ENCODE results near the gene DCANP1.
A peak's percentile ranks its signal among the peaks of the same experiment; 100 is the strongest.

Gene DCANP1

DNA sequence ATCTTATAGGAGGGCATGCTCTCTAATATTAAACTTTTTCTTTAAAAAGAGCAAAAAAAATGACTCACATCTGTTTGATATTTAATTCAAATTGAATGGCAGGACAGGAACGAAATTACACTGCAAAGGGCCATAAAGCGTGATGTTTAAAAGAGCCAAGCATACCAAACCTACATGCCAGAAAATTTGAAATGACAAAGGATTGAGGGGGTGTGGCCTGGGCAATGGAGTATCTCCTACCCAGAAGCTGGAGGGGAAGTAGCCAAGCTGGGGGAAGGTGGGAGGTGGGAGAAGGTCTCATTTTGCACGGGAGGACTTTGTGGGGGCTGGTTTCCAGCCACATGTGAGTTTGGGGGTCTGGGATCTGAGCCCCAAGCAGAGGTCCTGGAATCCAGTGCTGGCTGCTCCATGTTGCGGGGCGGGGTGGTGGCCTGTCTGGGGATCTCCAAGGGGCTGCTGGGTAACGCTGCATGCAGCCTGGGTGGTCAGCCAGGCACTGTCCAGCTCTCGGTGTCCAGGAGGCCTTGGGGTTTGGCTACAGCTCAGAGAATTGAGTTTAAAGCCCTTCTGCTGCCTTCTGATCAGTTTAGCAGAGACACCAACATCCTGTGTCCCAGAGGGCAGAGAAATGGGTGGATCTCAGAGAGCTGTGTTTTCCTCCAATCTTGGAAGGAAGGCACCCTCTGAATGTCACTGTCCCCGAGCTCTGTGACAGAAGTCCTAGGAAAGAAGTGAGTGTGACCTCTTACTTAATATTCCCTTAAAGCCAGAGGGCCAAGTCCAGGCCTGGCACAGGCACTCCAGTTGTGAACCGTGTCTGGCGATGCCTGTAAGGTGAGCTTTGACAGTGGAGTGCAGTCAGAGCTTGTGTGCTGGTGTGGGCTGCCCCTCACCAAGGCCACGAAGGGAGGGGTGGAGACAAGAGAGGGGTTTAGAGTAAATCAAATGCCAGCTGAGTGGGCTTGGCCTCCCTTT, 7.6 kb downstream of the DCANP1 start:
- DNase-seq = no peak

DNA sequence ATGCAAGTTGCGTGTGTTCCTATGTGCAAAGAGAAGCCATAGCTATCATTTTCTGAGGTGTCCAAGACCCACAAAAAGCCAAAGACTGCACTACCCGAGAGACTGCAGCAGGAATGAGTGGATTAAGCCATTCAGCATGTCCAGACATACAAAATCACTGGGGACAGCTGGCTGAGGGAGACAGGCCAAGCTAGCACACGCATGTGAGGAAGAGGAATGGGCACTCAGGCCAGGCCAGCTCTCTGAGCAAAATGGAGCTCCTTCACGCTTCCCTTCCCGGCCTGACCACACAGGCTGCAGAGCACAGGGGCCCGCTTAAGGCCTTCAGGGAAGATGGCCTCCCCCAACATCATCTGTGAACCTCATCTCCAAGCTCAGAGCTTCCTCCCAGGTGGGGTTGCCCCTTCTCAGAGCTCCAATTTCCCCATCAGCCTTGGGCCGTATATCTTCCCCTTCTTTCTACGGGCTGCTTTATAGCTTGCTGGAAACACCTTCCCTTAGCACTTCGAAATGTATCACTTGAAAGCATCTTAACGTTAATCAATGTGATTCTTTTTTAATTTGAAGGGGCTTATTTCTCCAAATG, 8.4 kb downstream of the DCANP1 start:
- no peak for DNase-seq

DNA sequence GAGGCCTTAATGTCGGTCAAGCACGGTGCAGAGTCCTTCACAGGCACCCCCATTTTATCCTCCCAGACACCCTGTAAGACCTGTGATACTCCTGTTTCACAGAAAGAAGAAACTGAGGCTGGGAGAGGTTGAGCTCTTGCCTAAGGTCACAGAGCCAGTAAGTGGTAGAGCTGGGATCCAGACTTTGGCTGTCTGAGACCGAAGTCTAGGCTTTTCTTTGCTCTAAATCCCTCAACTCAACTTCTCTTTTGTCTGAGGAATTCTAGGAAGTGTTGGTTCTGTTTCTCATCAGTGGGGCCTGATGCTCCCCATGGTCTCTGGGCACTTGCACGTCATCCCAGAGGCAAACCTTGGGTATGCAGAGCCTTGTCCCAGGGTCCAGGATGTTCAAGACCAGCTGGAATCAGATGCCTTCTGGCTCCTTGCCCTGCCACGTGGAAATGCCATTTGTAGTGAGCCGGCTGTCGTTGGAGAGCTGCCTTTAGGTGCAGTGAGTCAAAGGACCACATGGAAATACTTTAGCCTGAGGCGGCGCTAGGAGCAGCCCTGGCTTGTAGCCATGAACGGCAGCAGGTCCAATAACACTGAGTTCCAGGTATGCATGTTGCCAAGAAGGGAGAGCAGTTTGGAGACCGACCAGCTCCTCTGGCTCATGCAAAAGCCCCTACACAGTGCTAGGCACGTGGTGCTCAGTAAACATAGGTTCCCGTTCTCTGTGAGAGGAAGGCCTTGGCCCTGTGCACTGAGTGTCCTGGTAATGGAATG, 9.2 kb downstream of the DCANP1 start:
- DNase-seq = peak; percentile 84

DNA sequence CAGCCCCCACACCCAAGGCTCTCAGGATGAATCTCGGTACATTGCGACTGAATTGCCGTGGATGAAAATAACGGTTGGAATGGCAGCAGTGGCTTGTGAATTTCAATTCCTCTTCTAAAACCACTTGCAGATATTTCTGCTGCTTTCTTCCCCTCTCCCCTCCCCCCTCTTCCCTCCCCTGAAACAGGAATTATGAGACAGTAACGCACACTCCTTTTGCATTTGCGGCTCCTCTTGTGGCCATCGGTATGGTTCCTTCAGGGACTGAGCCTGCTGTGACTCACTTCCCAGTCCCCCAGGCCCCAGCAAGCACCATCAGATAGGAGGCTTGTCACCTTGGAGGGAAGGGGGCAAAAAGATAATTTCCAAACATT, 9.7 kb downstream of the DCANP1 start:
- no peak for DNase-seq

DNA sequence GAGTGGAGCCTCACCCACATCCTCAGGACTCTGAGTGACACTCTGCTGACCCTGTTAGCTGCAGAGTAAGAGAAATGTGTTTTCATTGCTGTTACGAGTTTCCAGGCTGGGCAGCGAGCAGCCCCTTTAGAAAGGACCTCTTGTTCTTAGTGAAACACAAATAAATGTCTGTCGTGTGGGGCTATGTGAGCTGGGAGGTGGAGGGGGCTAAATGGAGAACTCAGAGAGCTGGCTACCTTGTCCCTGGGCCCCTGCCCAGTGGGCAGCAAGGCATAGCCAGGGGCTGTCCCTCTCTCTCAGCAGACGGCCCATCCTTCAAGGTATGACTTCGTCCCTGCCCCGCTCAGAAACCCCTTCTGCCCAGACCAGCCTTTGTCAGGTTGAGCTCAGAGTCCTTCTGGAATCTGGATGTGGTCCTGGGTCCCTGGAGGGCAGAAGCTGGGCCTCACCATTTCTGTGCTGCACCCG, 10.2 kb downstream of the DCANP1 start:
- DNase-seq = no peak

DNA sequence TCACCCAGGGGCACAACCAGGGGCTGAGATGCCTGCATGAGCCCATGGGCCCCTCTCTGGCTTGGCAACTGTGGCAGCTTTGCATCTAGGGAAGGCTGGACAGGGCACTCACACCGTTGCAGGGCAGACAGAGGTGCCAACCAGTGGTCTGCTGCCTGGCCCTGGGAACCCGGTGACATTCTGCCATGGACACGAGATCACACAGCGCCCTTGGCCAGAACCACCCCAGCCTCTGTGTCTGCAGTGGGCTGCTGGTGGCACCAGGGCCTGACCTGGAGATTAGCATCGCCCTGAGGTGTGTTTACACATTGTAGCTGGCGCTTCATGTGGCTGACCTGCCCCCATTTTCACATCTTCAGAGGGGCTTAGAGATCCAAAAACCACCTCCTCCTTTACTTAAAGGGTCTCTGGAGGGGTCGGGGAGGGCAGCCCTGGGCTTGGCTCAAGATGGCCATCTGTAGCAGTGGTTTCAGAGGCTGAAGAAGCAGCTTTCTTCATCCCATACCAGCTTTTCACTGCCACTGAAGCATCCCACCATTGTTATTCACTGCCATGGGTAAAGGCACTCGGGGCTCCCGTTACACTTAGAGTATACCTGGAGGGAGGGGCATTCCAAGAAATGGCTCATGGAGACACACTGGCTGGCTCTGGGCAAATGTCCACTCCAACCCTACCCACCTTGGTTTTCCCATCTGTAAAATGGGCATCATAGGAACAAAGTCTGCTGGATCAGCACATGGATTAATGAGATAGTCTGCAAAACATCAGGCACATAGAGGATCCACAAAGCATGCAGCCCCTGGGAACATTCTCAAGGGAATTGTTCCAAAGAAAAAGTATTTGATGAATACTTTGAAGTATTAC, 11.4 kb downstream of the DCANP1 start:
- DNase-seq = no peak

DNA sequence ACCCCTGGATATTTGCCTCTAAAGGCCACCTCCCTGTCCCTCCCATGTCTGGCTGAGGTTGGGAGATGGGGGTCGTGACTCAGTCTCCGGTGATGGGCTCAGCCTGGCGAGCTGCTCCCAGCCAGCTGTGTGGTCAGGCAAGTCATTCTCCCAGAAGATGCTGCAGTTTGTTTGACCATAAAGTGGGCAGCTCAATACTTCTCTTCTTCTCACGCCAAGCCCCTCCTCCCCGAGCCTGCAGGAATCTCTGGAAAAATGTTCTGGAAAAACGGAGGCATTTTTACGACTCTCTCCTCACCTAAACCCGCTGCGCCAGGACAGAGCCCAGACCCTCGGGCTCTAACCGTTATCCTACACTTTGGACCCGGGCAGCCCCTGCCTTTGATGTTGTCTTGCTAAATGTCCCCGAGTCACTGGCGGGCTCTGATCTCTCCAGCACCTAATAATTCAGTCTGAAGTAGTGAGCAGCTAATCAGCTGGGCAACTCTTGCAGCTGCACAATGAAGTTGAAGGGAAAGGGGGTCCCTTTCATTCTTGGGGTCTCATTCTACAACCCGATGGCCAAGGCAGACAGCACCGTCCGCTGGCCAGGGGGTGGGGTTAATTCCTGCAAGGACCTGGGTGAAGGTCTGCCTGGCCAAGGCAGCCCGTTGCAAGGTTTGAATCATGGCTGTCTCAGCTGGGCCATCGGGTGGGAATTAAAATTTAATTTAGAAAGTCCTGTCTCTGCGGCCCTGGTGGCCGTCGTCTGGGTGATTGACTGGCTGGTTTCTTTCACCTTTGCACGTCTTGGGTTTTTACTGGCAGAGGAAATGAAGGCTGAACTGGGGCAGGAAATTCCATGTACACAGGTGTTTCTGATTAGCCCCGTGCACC, 12.3 kb downstream of the DCANP1 start:
- DNase-seq = no peak

DNA sequence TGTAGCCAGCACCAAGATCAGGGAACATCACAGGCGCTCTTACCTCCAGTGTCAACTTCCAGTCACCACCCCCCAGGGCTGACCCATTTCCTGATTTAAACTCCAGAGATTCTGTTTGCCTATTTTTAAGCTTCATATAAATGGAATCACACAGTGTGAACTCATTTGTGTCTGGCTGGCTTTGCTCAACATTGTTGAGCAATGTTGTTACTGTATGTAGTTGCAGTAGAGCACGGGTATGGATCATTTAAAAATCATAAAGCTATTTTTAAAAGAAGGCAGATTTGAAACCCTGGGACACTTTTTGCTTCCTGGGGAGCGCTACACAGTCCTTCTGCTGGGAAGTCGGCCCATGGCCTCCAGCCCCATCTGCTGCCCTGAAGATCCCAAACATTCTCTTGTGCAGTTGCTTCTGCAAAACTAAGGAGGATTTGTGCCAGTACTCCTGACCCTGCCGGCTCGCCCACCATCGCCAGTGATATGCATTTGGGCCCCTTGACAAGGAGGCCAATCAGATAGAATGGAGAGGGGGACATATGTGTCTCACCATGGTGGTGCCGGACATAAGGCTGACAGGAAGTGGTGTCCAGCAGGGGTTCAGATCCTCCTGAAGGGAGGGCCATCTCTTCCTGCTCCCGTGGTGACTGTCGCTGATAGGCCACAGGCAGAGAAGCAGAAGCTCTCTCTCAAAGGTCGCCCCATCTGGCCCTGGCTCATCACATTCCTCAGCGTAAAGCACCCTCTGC, 13.3 kb downstream of the DCANP1 start:
- no peak for DNase-seq

DNA sequence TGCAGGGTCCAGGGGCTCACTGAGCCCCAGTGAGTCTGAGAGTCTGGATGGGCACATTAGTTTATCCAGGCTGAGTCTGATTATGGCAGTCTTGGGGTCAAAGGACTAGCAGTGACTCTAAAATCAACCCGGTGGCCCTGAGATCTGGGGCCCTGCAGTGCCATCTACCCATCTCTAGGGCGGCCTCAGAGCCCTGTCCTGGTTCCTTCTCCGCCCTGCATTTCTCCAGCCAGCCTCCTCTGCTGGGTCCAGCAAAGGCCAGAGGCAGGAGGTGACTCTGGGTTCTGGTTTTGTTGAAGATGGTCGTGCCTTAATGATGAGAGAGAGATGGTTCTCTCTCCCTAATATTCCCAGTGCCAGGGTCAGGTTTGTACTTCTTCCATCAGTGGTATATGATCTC, 15.0 kb downstream of the DCANP1 start:
- DNase-seq = no peak

DNA sequence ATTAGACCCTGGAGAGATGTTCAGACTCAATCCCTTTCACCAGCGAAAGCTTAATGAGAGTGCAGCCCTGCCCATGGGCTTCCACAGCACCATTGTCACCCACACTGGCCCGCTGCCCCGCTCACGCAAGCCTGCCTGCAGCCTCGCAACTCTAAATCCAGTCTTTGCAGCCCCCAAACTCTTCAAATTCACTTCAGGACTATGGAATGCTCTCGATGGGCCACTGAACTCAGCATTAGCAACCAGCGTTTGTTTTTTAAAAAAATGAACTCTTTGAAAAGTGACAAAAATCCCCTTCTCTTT, 17.1 kb downstream of the DCANP1 start:
- no peak for DNase-seq

DNA sequence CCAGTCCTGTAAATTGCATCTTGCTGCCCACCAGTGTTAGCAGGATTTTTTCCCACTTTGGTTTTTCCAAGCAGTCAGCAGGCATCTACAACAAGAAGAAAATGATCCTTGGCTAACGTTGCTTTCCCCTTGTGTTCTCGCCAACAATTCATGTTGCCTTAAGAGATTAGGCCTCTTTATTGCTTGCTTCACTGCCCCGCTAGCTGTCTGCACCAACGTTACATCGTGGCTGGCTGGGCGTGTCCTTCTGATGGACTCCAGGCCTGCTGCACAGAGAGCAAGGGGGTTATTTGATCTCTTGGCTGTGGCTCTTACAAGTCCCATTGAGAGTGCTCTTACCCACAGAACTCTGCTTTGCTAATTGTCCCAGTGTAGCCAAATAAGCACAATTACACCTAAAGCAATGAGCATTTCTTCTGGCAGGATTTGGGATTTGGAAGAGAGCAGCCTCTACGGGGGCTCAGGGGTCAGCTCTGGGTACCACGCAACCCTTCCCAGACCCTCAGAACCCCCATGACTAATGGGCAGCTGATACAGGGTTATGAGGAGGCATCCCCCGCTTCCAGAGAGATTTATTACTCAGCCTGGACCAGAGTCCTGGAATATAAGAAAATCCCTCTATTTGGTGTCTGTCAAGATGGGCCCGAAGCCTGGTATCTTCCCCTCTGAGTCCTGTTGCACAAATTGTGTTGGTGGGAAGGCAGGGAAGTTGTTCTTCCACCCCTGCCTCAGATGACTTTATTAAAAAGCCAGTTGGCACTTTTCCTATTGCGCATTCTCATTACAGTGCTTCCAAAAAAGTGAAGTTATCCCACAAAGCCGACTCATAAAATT, 17.6 kb downstream of the DCANP1 start:
- no peak for DNase-seq

DNA sequence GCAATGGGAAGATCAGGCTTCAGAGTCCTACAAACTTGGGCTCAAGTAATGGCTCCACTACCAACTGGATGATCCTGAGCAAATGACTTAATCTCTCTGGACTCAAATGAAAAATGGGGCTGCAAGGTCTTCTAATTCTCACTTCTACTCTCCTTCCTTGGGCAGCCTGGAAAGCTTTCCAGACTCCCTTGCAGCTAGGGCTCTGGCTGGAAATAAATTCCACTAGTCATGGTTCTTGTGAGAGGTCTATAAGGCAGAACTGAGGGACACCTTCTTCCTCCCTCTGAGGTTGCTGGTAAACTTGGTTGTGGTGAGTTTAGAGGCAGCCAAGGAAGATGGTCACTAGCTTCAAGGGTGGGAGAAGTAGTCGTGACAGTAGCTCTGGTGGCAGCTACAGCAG, 18.6 kb downstream of the DCANP1 start:
- DNase-seq = no peak

DNA sequence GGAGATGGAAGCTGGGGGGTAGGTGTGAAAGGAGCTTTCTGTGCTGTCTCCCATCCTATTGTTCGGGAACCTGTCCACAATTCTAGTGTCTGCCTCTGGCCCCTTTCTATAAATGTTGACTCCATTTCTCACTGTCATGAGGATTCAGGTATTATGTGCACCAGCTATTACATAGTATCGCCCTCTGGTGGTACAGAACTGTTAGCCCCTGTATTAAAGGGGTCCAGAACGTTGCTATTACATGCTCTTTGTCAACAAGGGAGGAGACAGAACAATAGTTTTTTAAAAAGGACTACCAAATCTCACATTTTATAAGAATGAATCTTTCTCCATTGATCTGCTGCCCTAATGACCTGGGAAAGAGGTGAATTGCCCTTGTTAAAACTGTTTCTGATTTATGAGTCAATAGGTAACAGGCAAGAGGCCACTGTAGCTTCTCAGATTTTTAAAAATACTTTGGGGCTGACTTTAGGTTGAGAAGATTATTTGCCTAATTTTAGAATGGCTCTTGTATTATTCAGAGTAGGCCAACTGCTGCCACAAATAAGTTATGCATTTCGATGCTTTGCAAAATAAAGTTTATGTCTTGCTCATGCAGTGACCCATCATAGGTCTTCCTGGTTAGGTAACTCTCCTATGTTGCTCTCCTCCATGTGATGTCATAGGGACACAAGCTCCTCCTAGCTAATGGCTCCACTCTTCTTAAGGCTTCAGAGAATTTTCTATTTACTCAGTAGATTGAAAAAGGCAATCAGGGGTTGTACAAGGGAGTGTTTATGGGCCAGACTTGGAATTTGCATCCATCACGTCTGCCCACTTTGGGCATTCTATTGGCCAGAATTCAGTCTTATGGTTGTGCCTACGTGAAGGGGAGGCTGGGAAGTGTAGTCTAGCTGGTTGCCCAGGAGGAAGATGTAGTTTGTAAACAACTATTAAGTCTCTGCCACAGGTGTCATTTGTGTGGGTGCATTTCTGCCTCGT, 20.8 kb downstream of the DCANP1 start:
- no peak for DNase-seq

DNA sequence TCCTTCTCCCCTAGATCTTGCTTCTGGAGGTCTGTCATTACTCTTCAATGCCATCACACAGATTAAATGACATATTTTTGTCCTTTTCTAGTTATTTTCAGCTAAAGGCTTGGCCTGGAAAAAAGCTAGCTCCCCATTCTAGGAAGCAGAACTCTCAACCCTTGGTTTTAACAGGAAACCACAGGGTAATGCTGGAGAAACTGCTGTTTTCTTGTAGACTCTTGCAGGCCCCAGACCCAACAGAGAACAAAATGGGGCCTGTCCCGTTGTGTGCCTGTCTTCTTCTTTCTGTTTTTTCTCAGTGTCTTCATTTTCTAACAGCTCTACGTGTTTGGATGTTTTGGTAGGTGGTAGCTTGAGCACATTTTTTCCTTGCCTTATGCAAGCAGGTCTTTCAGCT, 21.5 kb downstream of the DCANP1 start:
- DNase-seq = no peak

DNA sequence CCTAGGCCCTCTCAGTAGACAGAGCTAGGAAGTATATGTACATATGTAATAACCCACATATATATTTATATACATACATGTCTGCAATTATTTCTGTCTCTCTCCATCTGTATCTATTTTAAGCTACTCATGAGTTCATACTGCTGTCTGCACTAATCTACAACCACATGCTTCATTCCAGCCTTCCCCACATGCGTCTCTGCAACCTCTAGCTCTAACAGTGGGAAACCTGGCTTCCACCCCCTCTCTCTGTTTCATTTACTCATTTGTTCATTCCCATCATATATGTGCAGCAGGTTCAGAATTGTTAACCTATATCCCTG, 23.3 kb downstream of the DCANP1 start:
- no peak for DNase-seq

DNA sequence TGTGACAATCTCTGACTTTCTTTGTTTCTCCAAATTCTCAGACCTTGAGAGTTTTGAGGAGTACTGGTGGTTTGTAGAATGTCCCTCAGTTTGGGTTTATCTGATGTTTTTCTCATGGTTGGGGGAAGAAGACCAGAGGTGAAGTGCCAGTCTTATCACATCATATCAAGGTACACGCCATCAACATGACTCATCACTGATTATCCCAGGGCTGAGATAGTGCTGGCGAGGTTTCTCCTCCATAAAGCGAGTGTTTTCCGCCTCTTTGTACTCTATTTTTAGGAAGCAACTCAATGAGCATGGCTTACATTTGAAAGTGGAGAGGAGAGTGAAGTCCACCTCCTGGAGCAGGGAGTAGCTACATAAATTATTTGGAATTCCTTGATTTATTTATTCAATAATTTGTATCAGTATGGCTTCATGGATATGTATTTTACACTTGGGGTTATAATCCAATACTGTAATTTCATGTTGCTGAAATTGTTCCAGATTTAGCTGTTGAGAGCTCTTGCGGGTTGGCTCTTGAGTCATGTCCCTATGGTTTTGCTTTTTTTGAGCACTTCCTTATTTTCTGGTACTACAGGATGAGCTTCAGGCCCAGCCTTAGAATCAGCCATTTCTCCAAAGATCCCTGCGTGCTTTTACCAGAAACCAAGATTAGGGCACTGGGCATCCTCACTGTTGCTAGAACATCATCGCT, 23.9 kb downstream of the DCANP1 start:
- no peak for DNase-seq

DNA sequence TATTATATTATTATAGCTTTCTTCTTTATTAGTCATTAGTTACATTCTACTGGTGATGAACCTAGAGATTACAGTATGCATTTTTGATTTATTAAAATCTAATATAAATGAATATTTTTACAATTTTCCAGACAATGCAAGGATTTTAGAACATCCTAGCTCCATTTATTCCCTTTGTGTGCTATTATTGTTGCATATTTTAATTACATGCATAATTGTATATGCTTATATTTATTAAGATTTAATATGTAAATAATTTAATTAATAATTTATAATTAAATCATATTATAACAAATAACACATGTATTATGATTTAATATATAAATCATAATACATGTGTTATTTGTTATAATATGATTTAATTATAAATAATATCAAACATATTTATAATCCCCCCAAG, 24.7 kb downstream of the DCANP1 start:
- DNase-seq = no peak

DNA sequence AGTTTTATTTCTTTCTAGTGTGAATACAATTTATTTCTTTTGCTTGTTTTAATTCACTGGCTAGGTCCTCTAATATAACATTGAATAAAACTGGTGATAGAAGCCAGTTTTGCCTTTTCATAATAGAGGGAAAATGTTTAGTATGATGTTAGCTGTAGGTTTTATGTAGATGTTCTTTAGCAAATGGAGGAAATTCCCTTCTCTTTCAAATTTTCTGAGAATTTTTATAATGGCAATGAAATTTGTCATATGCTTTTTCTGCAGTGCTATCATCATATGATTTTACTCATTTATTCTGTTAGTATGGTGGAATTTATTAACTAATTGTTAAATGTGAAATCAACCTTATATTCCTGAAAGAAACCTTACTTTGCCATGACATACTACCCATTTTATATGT, 30.1 kb downstream of the DCANP1 start:
- no peak for DNase-seq

Measured in T1000 (cell line).